ENCODE measurements around the gene SETD2.

SETD2 gene

DNA sequence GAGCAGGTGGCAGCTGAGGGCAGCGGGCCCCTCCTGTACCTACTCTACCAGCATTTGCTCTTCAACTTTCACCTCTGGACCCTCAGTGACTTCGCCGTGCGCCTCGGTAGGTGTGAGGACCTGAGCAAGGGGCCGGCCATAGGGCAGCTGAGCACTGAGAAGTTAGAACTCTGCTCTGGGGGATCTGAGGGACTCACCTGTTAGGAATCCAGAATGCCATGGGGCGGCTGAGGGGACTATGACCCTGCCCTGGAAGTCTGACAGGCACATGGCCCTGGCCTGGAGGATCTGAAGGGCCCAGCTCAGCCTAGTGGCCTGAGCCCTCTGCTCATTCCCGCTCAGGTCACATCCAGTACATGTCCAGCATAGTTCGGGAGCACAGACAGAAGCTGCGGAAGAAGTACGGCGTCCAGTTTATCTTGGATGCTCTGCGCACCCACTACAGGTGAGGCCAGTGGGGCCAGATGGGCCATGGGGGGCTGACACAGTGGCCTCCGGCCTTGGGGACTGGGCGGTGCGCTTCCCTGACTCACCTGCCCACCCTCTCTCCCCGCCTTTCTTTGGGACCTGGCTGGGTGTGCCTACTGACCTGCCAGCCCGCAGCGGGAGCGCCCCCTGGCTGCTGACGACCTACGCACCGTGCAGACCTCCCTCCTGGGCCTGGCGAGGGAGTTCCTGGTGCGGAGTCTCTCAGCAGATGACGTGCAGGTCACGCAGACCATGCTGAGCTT is 165.6 kb downstream of the SETD2 start:
- peak; percentile 74 for DNase-seq (ENCODE audit: low spot score)

DNA sequence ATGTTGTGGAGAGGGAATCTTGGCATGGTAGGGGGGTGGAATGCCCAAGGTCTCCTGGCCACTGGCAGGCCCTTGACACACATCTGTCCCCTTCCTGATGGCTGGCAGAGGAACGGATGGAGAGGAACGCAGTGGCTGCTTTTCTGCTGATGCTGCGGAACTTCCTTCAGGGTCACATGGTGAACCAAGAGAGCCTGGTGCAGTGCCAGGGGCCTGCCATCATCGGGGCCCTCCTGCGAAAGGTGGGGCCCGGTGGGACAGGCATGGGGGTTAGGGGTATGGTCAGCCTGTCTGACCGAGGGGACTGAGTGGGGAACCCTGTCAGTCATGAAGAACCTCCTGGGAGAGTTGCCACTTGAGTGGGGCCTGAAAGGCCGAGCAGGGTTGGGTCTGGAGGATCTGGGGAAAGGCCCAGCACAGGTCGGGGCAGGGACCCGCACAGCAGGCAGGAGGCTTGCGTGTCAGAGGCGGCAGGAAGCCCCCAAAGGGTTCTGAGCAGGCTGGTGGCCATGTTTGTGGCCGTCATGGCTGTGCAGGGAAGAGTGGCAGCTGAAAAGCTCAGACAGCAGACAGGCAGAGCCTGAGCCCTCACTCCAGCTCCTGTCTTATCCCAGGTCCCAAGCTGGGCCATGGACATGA is 166.3 kb downstream of the SETD2 start:
- no peak for DNase-seq (ENCODE audit: low spot score)

DNA sequence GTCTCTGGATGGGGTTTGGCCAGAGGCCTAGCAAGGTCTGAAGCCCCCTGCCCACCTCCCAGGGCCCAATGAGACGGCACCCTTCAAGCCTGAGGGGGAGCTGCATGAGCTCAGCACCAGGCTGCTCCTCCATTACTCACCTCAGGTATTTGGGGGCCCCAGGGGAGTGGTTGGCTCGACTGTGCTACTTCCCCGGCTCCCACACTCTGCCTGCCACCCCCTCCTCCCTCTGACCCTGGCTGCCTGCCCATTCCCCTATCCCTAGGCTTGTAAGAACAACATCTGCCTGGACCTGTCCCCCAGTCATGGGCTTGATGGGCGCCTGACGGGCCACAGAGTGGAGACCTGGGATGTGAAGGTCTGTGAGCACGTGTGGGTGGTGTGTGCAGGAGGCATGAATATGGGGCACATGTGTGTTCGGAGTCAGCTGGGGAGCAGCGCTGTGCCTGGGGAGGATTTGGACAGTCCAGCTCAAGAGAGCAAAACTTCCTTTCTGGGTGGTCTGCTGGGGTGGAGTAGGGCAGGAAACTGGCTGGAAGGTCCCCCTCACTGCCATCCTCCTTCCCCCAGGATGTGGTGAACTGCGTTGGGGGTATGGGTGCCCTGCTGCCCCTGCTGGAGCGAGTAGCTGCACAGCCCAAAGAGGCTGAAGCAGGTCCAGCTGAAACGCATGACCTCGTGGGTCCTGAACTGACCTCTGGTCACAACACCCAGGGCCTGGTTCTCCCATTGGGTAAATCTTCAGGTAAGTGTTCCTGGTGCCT is 167.0 kb downstream of the SETD2 start:
- DNase-seq (ENCODE audit: low spot score): no peak

- no peak for DNase-seq (ENCODE audit: low spot score)
Observed at GRCh38 chr3:46995901-46996562, 167.9 kb downstream of the SETD2 start.

DNA sequence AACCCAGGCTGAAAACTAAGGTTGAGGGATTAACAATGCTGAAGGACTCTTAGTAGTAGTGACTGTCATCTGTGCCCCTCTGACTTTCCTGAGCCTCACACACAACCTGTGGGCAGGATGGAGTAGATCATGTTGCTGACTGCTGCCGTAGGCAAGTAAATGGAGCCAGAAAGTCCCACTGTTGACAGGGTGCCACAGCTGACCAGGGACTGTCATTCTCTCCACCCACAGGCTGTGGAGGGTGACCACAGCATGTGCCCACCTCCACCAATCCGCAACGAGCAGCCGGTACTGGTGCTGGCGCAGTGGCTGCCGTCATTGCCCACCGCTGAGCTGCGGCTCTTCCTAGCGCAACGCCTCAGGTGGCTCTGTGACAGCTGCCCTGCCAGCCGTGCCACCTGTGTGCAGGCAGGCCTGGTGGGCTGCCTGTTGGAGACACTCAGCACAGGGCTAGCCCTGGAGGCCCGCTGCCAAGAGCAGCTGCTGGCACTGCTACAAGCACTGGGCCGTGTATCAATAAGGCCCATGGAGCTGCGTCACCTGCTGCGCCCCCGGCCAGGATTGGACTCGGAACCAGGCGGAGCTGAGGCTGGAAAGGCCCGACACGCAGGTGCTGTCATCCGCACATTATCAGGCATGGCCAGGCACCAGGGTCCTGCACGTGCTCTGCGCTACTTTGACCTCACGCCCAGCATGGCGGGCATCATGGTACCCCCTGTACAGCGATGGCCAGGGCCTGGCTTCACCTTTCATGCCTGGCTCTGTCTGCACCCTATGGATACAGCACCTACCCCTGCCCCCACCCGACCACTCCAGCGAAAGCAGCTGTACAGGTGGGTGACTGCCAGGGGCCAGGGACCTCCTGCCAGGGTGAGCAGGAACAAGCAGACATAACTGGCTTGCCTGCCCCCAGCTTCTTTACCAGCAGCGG is 168.8 kb downstream of the SETD2 start:
- DNase-seq (ENCODE audit: low spot score): no peak

DNA sequence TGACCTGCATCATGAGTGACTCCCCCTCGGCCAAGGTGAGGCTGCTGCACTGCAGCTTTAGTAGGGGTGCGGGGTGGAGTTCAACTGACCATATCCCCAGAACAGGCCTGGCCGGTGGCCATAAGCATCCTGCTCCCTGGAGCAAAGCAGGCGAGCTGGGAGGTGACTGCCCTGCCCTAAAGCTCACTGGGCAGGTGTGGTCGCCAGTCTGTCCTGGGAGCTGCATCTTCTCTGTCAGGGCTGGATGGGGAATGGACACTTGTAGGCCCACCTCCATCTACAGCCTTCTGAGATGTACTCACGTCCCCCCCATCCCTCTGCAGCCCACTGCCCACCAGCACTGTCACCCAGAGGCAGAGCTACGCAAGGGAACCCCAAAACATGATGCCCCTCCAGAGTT is 169.9 kb downstream of the SETD2 start:
- no peak for DNase-seq (ENCODE audit: low spot score)

GRCh38 chr3:46993292-46993691 is 170.6 kb downstream of the SETD2 start:
- DNase-seq (ENCODE audit: low spot score): no peak

GRCh38 chr3:46992231-46992630 is 171.7 kb downstream of the SETD2 start:
- DNase-seq (ENCODE audit: low spot score): no peak

GRCh38 chr3:46991406-46992165 is 172.3 kb downstream of the SETD2 start:
- no peak for DNase-seq (ENCODE audit: low spot score)

DNA sequence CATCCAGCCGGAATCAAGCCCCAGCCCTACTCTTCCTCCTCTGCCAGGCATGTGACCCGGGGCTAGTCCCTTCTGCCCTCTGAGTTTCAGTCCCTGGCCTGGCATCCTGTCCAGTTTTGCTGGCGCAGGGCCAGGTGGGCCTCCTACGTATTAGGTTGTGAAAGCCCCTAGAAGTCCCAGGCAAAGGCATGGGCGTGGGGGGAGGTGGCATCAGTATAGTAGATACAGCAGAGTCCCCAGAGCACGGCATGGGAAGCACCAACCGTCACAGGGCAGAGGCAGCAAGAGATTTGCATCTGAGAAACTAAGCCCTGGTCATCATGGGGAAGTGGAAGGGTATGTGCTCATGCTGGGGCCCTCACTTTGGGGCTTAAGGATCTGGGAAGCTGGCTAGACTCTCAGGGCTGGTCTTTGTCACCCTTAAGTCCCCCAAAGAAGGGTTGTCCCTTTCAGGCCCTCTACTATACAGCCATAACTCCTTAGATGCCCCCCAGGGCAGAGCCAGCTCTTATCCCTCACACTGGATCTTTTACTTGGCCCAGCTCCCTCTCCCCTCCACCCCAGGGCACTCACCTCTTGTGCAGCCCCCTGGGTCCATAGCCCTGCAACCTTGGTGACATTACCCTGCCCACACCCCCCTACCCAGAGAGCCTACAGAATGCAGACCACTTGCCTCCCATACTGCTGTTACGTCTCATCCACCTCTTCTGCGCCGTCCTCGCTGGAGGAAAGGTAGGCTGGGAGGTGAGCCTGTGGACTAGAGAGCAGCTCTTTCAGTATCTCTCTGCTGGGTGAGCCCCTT is 173.1 kb downstream of the SETD2 start:
- DNase-seq (ENCODE audit: low spot score): no peak

DNA sequence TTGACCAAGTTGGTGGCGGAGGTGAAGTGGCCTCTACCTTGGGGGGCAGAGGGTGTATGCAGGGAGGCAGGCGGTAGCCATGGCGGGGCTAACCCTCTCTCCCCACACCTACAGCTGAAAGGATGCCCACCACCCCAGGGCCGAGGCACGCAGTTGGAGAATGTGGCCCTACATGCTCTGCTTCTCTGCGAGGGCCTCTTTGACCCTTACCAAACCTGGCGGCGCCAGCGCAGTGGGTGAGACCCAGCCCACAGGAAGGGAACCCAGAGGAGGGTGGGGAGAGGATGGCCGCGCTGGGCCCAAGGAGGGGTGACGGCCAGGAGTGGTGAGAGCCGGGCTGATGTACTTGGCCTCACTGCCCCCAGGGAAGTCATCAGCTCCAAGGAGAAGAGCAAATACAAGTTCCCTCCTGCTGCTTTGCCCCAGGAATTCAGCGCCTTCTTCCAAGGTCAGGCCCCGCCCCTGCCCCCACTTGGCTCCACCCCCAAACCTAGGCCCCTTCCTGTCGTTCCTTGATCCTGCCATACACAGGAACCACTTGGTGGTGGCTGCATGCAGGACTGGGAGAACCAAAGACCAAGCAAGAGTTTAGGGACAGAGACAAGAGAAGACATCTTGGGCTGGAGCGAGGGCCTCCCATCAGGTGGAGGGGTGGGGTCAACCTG is 174.6 kb downstream of the SETD2 start:
- DNase-seq (ENCODE audit: low spot score): no peak

GRCh38 chr3:46988616-46989015 is 175.3 kb downstream of the SETD2 start:
- DNase-seq (ENCODE audit: low spot score): no peak

GRCh38 chr3:46987743-46988401 is 176.0 kb downstream of the SETD2 start:
- DNase-seq (ENCODE audit: low spot score): peak; percentile 93

DNA sequence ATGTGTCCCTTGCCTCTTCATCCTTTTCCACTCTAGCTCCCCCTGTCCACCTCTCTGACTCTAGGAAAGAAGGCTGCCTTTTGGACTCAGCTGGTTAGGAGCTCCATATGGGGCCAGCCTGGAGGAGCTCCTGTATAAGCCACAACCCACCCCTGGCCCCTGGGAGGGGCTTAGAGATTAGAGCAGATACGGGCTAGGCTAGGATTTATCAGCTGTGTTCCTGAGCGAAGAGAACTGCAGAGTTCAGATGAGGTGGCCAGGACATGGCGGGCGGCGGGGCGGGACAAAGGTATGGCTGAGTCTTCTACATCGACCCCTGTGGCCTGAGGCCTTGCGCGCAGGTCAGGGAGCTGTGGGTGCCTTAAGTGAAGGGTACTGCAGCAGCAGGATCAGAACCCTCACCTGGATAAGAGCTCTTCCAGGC is 176.6 kb downstream of the SETD2 start:
- DNase-seq (ENCODE audit: low spot score): no peak

DNA sequence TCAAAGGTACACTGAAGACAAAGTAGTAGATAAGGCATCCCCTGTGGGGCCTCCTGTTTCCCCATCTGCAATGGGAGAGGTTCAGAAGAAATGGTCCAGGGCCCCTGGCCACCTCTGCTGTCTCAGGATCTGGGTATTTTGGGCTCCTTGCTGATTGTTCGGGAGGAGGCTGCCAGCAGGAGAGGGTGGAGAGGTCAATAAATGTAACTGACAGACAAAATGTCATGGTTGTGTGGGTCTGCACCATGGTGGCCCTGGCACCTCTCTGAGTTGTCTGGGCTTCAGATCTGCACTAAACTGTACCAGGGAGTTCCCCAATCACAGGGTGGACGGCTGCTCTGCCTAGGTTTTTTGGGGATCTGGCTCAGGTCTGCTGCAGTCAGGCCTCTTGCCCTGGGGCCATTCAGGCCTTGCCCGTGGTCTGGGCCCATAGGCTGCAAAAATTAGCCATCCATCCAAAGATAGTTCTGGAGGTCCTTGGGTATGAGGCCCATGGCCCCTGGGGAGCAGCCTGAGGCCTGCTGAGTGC is 177.1 kb downstream of the SETD2 start:
- no peak for DNase-seq (ENCODE audit: low spot score)

DNA sequence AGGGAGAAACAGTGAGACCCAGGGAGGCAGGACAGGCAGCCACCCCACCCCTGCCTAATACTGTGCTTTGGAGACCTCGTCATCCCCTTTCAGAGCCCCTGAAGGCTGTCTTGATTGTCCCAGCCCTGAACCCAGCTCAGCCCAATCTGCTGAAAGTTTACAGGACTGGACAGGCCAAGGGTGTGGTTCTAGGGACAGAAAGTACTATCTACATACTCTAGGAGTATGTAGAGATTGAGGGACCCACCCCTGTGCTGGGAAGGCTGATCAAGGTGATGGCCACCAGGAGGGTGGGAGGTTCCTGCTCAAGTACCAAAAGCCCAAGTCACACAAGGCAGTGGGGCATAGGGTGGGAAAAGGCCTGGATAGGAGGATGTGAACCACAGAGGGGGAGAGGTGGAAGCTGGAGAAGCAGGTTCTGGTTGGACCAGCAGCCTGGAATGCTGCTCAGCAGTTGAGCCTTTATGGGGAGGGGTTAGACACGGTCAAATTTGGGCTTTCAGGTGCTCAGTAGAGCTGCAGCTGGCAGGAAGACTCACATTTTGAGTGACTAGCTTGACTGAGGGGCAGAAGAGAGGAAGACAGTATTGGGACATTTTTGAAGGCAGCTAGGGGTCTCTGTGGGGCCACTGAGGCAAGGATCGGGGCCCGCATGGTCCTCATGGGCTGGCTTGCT is 177.7 kb downstream of the SETD2 start:
- DNase-seq (ENCODE audit: low spot score): no peak

DNA sequence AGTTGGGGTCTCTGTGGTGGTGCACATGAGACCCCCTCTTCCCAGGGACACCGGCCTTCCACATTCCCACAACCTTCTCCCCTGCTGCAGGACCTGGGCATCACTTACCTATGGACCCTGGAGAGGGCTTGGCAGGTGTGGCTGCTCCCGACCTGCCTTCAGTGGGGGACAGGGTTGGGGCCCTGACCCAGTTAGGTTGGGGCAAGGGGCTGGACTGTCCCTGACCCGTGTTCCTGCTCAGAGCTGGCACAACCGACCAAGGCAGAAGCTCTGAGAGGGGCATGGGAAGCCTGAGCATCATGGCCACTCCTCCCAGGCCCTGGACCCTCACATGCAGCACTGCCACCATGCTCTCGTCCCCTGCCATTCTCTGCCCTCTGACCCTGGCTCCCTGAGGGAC is 178.3 kb downstream of the SETD2 start:
- DNase-seq (ENCODE audit: low spot score): no peak
